H54 (cell line): ENCODE measurements around the gene TTYH3.
"Not testable (repeated sequence)": the region's sequence is repeated elsewhere in the genome, so short reads cannot be mapped to it uniquely, and the experiment has no call there.

ENCODE experiments used
- DNase-seq: peaks from one replicate; pipeline ENCODE4 v3.0.0; 2011; ENCODE audit warnings: low spot score, mixed read lengths; ENCODE audit not compliant: insufficient read length
- FAIRE-seq: peaks from 3 replicates; lab custom pipeline; 2011; peaks lifted over from hg19 to GRCh38; lab: Jason Lieb, UNC
- POLR2A ChIP-seq: IDR thresholded peaks from 2 replicates; pipeline ENCODE4 v1.6.1; 2011; ENCODE audit warnings: low read depth, mild to moderate bottlenecking, low read length

TTYH3 gene

DNA sequence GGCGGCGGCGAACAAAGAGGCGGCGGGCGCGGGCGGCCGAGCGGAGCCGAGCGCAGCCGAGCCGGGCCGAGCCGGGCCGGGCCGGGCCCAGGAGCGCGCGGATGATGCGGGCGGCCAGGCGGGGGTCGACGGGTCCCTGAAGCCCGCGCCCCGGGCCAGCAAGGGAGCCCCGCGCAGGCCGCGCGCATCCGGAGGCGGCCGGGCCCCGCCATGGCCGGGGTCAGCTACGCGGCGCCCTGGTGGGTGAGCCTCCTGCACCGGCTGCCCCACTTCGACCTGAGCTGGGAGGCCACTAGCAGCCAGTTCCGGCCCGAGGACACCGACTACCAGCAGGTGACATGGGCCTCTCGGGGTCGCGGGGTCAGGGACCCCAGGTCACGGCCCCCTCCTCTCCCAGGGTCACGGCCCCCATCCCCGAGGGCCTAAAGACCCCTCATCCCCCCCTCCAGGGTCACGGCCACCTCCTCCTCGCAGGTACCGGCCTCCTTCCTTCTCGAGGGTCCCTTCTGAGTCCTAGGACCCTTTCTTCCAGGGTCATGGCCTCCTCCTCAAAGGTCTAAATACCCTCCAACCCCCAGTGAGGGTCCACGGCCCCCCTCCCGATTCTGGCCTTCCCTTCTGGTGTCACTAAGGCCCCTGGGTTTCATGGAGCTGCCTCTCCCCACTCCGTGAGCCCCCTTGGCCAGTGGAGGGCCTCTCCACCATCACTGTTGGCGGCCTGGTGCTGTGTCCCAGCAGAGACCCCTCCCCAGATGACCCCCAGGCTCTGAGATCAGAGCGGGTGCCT lies at the start of gene TTYH3:
TSS of gene TTYH3 (plus strand) at position 41 of the 787 bp plus-strand sequence. CDS start at position 211, 170 bp downstream.
- FAIRE-seq (no peak), DNase-seq (peak; percentile 81)
- peak; percentile 46; the same call in 1 of the 2 replicates for TF ChIP-seq POLR2A

- FAIRE-seq (no peak), DNase-seq (no peak)
- no peak for TF ChIP-seq POLR2A
Measured at GRCh38 chr7:2582006-2582735, 49.6 kb upstream of the TTYH3 start.

DNA sequence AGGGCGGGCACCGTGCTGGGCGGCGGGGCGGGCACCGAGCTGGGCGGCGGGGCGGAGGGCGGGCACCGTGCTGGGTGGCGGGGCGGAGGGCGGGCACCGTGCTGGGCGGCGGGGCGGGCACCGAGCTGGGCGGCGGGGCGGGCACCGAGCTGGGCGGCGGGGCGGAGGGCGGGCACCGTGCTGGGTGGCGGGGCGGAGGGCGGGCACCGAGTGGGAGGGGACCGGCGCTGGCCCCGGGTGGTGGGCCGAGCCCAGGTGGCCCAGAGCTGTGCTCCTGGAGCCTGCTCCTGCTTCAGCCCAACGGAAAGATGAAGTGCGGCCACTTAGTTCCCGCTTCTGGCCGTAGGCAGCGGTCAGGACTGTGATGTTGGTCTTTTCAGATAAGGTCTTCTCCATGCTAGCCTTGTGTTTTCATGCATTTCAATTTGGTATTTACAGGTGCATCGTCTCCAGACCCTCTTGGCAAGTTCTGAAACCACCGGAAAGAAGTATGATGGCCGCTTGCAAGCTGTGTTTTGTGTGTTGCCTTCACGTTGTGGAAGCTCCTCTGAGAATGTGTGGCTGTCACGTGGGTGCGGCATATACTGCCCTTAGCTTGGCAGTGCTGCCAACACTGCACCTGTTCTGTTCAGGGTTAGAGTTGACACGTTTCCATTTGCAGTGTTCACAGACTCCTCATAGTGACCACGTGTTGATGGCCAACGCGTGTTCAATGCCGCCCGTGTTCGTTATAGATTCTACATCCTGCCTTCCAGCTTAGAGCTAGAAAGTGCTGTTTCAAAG lies 47.8 kb upstream of the TTYH3 start:
- FAIRE-seq, result no peak
- TF ChIP-seq POLR2A, result no peak
- no peak for DNase-seq

DNA sequence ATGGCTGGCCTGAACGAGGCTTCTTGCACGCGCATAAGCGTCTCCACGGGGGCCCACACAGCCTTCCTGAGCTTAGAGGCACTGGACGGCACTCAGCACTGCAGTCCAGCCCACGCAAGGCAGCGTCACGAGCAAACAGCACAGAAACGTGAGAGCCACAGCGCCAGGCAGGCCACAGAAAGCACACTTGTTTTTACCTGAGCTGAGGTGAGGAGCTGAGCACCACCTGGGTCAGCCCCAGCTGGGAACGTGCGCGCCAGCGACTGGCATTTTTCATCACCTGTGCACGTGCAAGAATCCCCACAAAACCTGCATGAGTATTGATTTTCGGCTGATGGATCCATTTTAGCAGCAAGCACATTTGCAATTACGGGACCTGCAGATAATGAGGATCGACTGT lies 46.3 kb upstream of the TTYH3 start:
- no peak for DNase-seq
- no peak for FAIRE-seq
- TF ChIP-seq POLR2A, result no peak

- DNase-seq (no peak), FAIRE-seq (no peak)
- TF ChIP-seq POLR2A, result no peak
Measured at GRCh38 chr7:2586326-2587020, 45.3 kb upstream of the TTYH3 start.

DNA sequence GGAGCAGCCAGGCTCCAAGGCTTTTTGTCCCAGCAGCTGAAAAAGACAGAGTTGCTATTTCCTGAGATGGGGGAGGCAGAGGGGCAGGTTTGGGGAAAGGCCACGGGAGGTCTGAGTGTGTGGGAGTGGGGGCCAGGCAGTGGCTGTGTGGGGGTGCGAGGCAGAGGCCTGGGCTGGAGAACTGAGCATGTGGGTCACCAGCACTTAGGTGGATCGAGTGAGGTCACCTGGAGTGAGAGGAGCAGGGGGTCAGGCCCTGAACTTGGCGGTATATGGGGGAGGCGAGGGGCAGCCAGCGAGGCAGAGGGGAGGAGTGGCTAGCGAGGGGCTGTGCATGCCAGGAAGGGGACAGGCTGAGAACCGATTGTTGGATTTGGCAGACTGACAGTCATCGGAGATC lies 44.7 kb upstream of the TTYH3 start:
- DNase-seq (no peak), FAIRE-seq (no peak)
- TF ChIP-seq POLR2A, result no peak

DNA sequence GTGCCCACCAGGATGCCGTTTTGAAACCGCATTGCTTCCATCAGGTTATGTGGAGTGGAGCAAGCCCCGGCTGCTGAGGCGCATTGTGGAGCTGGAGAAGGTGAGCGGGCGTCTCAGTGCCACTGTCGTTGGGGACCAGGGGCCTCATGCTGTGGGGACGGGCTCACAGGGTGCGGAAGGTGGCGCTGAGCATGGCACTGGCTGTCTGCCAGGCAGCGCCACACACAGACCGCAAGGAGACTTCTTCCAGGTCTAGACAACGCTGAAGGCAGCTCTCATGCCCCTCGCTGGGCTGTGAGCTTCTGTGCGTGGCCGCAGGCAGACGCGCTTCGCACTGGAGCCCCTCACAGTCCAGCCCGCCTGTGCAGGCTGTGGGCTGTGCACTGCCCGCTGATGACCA lies 44.0 kb upstream of the TTYH3 start:
- no peak for DNase-seq
- TF ChIP-seq POLR2A, result no peak
- FAIRE-seq, result no peak

DNA sequence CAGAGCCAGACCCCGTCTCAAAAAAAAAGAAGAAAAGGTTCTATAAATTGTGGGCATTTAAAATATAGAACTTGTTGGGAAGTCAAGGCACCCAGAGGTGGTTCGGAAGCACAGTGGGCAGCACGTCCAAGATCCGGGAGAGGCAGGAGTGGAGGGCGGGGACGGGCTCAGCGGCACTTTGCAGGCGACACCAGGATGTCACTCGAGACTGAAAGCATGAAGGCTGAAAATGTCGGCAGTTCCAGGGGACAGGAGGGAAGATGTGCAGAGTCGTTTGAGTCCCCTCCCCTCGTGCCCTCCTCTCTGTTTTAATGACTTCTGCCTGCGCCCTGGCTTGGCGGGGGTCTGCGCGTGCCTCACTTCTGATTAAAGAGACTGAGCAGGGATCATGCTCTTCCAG lies 42.4 kb upstream of the TTYH3 start:
- FAIRE-seq, result no peak
- no peak for DNase-seq
- no peak for TF ChIP-seq POLR2A

DNA sequence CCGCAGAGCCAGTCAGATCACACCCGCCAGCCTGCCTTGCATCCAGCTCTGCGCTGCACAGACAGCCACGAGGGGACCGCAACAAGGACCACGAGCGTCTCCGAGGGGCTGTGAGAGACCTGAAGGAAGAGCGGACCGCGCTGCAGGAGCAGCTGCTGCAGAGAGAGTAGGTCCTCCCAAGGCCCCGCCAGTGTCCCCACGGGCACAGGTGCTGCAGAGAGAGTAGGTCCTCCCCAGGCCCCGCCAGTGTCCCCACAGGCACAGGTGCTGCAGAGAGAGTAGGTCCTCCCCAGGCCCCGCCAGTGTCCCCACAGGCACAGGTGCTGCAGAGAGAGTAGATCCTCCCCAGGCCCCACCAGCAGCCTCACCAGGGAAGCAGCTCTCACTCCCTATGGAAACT lies 41.8 kb upstream of the TTYH3 start:
- not testable (repeated sequence) for DNase-seq, FAIRE-seq

DNA sequence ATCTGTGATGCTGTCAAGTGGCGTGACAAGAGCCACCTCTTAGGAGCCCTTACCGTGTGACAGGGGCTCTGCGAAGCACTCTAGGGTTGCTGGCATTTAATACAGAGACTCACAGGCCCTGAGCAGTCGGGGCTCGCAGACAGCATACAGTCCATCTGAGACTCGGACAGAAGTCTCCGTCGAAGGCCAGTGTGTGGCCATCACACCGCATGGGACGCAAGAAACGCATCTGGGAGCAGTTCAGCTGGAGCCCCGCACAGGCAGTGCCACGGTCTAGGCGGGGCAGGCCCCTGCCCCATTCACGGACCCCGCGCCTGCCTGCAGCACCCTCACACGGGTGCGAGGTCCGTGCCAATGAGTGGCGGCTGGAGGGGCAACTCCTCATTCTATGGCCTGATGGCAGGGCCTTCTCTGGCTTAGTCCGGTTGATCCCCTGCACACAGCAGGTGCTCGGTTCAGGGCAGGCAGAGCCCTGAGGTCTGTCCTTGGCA lies 39.4 kb upstream of the TTYH3 start:
- FAIRE-seq (no peak), DNase-seq (no peak)
- TF ChIP-seq POLR2A, result no peak

DNA sequence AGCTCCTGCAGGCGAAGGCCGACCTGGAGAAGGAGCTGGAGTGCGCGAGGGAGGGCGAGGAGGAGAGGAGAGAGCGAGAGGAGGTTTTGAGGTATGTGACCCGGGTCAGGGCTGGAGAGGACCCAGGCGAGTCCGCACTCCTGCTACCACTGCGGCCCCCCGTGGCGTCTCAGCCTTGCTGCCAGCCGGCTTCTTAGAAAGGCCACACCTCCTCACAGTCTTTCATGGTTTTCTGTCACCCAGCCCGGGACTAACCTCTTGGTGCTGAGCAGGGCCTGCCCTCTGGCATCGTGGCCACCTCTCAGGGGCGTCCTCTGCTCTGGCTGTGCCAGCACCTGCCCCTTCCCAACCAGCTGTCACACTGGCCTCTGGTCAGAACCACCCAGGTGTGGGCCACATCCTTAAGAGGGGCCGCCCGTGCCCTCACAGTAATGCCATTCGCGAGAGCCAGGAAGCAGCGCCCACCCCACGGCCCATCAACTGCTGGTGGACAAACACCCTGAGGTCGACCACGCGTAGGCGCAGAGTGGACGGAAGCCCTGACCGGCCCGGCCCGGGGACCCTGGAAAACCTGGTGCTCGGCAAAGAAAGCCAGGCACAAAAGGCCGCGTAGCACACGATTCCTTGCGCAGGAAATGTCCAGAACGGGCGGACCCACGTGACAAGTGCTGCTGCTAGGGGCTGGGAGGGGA lies 38.6 kb upstream of the TTYH3 start:
- DNase-seq, result no peak
- TF ChIP-seq POLR2A, result no peak
- FAIRE-seq, result no peak

GRCh38 chr7:2594599-2594998 lies 37.2 kb upstream of the TTYH3 start:
- no peak for TF ChIP-seq POLR2A
- DNase-seq (no peak), FAIRE-seq (no peak)
